H7 (cell line): ENCODE measurements around the gene C1QC. TPM values are rescaled to one million over a fixed set of nuclear protein-coding genes. Genes with fewer than 3 reads are reported as not detected.

Experiments
- DNase-seq: peaks from one replicate; pipeline ENCODE4 v3.0.0; 2012
- H3K27me3 ChIP-seq: 2 replicates; pipeline ENCODE4 v1.6.0; 2011; ENCODE audit warnings: mild to moderate bottlenecking, low read length; ENCODE audit not compliant: control insufficient read depth, insufficient read depth
- H3K36me3 ChIP-seq: replicated peaks from 2 replicates; pipeline ENCODE4 v1.5.1; 2011; ENCODE audit warnings: low read length; ENCODE audit not compliant: control insufficient read depth, insufficient read depth
- H3K4me3 ChIP-seq: 2 replicates; pipeline ENCODE4 v1.5.1; 2011; ENCODE audit warnings: low read depth, mild to moderate bottlenecking, control low read depth, low read length, moderate library complexity; ENCODE audit not compliant: insufficient read depth
- total RNA-seq: library from RNA; depleted of rRNA; stranded (reverse); fragments of >200 nt; shearing (Covaris generic); gene quantifications from 2 replicates; pipeline ENCODE4 v1.2.3, GENCODE V29; 2014

C1QC gene
- total RNA-seq, 1 experiment from 2014 or later = not detected

DNA sequence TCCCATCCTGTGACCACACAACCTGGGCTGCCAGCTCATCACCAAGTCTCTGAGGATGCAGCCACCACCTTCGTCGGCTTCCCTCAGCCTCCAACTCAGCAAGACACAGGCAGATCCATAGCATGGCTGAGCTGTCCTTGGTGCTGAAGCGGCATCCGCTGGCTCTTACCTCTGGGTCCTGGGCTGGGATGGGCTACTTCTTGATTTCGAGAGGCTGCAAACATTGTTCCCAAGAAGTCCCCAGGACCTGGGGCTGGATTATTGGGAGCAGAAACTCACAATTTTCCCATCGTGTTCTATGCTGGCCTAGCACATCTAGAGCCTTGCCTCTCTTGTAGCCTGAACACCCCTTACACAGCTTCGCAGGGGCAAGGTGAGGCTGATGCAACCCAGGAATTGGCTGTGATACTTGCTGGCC, 31.9 kb upstream of the C1QC start:
- no peaks in the 10 kb centered on the region for H3K36me3 ChIP-seq
- no peak overlapping the region for H3K4me3 ChIP-seq
- no peaks in the 10 kb centered on the region; the same call in 1 of the 2 replicates for H3K27me3 ChIP-seq
- DNase-seq = peak; percentile 90

DNA sequence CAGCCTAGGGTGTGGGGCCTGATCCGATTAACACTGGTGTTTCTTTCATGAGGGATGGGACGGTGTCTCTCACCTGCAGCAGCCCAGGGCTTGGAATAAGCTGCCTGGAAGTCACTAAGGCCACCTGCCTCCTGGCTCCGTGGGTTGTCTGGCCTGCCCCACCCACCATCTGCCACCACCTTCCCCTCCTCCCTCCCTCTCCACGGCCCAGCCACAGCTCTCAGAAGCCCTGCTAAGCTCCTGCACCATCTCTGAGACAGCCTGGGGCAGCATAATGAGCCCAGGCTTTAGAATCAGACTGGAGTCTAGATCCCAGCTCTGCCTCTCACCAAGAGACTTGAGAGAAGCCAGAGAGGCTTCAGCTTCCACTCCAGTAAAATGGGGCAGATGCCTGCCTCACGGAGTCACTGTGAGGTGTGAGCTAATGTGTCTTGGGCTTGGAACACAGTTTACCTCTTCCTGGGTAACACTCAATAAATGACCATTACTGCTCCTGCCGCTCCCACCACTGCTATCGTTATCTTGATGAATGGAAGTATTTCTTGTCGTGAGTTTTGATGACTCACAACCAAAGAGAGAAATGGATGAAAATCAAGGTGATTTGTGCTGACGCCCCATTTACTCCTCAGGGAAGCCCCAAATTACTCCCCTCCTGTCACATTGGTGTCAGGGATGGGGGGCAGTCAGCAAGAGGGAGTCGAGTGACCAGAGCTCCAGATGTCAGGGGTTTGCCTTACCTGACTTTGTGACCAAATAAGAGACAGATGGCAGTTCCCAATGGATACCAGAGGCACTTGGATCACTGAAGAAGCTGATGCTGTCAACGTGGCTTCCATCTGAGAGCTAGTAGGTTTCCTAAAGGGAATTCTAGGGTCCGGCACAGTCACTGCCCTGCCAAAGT, 30.5 kb upstream of the C1QC start:
- DNase-seq = no peak
- Histone ChIP-seq H3K4me3 (no peak overlapping the region), H3K36me3 (no peaks in the 10 kb centered on the region), H3K27me3 (no peaks in the 10 kb centered on the region; the same call in 1 of the 2 replicates)

DNA sequence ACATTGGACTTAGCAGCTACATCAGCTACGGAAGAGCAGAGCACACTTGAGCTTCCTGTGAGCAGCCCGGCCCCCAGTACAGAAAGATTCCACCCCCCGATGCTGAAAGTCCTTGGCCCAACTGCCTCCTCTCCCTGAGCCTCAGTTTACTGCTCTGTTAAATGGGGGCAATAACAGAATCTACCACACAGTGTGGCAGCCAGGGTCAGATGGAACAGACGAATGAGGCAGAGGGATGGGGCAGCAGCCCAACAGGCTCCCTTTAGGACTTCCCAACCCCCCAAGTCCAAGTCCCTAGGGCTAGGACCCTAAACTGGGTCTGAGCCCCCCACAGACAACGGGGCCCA, 29.9 kb upstream of the C1QC start:
- Histone ChIP-seq H3K27me3 (no peaks in the 10 kb centered on the region; the same call in 1 of the 2 replicates), H3K36me3 (no peaks in the 10 kb centered on the region), H3K4me3 (no peak overlapping the region)
- no peak for DNase-seq

DNA sequence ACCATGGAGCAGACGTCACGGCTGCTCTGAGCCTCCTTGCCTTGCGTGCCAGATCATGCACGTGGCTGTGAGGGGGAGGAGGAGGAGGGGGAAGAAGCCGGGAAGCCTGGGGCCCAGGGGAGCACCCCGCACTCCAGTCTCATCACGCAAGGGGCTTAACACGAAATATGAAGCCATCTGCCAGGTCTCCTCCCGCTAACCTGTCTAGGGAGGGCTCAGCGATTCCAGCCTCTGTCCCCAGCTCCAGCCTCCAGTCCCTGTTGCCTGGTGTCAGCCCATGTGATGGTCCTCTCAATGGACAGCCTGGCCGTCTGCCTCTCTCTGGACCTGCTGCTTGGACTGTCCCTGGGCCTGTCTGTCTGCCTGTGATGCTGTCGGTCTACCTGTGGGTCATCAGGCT, 29.5 kb upstream of the C1QC start:
- Histone ChIP-seq H3K4me3 (no peak overlapping the region), H3K27me3 (no peaks in the 10 kb centered on the region; the same call in 1 of the 2 replicates), H3K36me3 (no peaks in the 10 kb centered on the region)
- DNase-seq = no peak

DNA sequence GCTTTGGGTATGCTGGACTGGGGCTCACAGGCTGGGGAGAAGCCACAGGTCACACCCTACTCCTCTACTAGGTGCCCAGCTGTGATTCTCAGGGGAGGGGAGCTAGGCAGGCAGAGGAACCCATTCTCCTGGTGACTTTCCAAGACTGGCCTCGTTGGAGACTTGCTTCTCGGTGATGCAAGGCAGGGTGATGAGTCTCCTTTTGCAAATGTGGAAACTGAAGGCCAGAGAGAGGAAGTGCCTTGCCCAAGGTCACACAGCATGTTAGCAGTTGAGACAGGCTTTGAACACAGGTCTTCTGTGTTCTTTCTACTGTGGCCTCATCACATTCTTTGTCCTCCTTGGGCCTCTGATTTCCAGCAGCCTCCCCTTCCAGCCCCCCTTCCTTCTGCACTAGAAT, 27.5 kb upstream of the C1QC start:
- no peak for DNase-seq
- Histone ChIP-seq H3K36me3 (no peaks in the 10 kb centered on the region), H3K4me3 (no peak overlapping the region), H3K27me3 (no peaks in the 10 kb centered on the region; the same call in 1 of the 2 replicates)

DNA sequence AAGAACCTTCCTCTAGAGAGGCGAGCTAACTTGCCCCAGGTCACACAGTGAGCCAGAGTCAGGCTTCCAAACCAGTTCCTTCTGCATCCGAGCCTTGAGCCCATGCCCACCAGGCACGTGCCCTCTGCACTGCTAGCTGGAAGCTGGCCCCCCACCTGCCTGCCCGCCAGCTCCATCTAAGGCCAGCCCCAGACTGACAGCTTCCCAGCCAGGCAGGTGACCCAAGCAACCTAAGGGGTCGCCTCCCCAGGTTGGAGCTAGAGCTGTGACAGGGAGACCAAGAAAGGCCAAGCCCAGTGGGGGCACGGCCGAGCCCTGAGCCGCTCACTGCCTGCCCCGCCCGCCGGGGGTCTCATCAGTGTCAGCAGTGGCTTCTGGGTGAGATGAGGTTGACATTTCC, 26.9 kb upstream of the C1QC start:
- DNase-seq = no peak
- H3K36me3 ChIP-seq = no peaks in the 10 kb centered on the region
- H3K27me3 ChIP-seq = no peaks in the 10 kb centered on the region; the same call in 1 of the 2 replicates
- no peak overlapping the region for H3K4me3 ChIP-seq

DNA sequence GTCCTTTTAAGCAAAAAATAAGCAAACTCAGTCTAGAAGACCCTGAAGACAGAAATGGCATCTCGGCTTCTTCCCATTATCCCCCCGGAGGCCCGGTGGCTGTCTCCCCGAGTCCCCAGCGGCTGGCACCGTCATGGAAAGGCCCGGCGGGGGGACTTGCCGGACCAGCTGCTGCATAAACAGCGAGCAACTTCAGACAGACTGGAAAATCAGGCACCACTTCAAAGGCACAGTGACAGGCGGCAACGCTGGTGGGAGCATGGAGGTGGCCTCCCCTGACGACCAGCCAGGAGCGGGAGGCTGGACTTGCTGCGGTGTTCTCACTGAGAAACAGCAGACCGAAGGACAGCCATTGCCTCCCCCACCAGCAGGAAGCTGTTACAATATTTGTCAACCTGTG, 25.4 kb upstream of the C1QC start:
- Histone ChIP-seq H3K4me3 (no peak overlapping the region), H3K36me3 (no peaks in the 10 kb centered on the region), H3K27me3 (no peaks in the 10 kb centered on the region; the same call in 1 of the 2 replicates)
- DNase-seq = peak; percentile 64

DNA sequence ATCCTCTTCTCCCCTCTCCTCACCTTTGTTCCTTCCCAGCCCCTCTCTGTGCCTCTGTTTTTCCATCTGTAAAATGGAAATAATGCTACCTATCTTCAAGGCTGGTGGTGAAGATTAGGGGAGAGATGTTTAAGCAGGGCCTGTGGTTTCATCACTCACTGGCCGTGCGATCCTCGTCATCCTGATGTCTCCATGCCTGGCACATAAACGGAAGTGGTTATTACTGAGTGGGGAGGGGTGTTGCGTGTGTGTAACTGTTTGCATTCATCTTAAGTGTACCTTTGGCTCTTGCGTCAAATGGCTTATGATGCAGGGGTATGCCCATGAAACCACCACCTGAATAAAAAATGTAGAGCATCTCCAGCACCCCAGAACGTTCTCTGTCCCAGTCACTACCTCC, 24.2 kb upstream of the C1QC start:
- Histone ChIP-seq H3K27me3 (no peaks in the 10 kb centered on the region; the same call in 1 of the 2 replicates), H3K36me3 (no peaks in the 10 kb centered on the region), H3K4me3 (no peak overlapping the region)
- DNase-seq = no peak

DNA sequence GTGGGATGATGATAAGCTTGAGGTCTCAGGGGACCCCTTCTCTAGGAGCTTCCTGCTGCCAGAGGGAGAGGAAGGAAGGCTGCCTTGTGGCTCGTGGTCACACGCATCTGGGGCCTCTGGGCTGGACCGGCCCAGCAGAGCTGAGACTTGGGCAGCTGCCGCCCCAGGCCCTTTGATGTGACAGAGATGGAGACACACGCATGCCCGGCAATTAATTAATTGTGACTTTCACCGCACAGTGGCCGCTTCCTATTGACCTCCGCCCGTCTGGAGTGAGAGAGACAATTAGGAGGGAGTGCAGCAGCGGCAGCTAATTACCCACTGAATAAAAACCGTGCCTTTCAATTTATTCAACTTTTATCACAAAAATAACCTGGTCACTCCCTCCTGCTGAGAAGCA, 23.6 kb upstream of the C1QC start:
- Histone ChIP-seq H3K27me3 (no peaks in the 10 kb centered on the region; the same call in 1 of the 2 replicates), H3K4me3 (no peak overlapping the region), H3K36me3 (no peaks in the 10 kb centered on the region)
- no peak for DNase-seq

DNA sequence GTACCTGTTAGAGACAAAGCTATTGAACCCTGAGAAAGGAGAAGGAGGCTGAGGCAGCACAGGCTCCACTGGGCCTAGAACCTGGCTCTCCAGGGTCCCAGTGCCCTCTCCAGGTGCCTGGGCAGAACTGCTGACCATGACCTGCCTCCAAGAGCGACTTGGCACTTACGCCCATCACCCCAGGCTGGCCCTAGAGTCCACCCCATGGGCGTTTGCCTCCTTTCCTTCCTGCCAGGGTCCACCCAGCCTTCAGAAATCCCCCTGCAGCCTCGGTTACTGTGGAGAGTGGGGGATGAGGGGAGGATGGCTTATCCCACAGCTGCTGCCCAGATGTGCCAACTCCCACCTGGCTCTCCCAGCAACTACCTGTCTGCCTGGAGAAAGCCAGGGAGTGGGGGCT, 21.7 kb upstream of the C1QC start:
- H3K36me3 ChIP-seq = no peaks in the 10 kb centered on the region
- no peak overlapping the region for H3K4me3 ChIP-seq
- H3K27me3 ChIP-seq = no peaks in the 10 kb centered on the region; the same call in 1 of the 2 replicates
- no peak for DNase-seq

DNA sequence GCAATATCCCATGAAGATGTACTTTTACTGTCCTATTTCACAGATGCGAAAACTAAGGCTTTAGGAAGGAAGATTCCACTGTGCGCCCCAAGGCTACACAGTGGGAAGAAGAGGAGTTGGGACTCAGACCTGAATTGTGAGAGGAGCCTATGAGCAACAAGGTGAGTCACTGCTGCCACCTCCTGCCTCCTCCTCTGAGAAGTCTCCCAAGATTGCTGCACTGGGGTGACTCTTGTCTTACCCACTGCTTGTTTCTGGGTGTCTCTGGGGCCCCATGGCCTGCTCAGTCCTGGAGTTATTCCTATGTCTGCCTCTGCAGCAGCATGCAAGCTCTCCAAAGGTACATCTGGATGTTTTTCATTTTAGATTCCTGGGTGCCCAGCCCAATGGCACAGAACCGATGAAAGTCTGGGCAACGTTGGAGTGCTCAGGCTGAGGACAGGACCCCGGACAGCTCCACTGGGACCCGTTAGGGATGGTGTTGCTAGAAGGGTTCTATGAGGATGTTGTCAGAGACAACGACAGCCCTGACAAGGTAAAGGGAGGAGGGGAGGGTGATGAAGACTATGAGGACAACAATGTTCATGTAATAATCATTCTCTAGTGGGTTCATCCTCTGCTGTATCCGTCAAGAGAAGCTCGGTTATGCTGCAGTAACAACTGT, 18.0 kb upstream of the C1QC start:
- Histone ChIP-seq H3K27me3 (no peaks in the 10 kb centered on the region; the same call in 1 of the 2 replicates), H3K36me3 (no peaks in the 10 kb centered on the region), H3K4me3 (no peak overlapping the region)
- peak; percentile 75 for DNase-seq

DNA sequence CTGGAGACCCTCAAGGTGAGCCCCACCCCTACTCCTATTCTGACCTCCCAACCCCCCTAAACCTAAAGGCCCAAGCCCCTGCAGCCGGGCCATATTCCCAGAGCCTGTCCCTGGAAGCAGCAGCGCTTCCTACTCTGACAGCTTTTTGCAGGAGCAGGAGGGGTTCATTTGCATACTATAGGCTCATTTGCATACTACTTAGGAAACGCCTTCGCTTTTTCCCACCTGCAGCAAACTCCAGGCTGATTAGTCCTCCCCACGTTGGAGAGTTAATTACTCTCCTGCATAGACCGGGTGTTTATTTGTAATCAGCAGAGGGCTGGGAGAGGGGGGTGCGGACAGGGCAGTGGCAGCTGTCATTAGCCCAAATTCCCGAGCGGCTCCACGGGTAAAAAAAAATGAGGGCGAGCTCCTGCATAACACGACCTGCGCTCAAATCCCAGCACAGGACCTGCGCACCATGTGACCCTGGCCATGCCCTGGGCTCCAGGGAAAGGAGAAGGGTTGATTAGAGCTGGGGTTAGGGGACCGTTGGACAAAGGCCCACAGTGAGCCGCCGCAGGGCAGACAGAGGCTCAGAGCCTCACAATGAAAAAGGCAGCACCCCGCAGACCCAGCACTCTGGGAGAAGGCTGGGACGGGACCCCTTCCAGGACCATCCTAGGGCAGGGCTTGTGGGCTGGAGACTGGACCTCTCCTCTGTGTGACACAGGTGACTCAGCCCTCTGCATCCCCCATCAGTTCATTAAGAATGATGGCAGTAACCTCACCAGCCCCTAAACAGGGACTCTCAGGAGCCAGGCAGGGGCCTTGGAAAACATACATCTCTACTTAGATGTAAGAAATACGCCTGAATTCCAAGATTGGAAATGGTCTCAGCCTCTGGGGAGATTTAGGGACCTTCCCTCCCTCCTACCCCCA, 16.9 kb upstream of the C1QC start:
- H3K4me3 ChIP-seq = no peak overlapping the region
- peak; percentile 75 for DNase-seq
- no peaks in the 10 kb centered on the region for H3K36me3 ChIP-seq
- no peaks in the 10 kb centered on the region; the same call in 1 of the 2 replicates for H3K27me3 ChIP-seq

DNA sequence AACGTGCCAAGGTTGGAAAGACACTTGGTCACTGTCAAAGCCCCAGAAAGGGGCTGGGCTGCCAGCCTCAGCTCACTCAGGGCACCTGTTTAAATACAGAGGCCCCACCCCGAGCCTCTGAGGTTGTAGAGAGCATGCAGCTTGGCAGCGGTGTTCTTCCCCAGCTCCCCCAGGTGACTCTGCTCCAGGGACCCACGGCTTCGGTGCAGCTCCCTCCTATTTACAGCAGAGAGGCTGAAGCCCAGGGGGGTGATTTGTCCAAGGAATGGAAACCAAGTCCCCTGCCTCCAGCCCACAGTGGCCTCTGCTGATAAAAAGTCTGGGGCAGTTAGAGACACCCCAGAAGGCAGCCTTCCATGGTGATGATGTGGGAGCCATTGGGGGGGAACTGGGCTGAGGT, 16.1 kb upstream of the C1QC start:
- no peak for DNase-seq
- Histone ChIP-seq H3K27me3 (no peaks in the 10 kb centered on the region; the same call in 1 of the 2 replicates), H3K36me3 (no peaks in the 10 kb centered on the region), H3K4me3 (no peak overlapping the region)

DNA sequence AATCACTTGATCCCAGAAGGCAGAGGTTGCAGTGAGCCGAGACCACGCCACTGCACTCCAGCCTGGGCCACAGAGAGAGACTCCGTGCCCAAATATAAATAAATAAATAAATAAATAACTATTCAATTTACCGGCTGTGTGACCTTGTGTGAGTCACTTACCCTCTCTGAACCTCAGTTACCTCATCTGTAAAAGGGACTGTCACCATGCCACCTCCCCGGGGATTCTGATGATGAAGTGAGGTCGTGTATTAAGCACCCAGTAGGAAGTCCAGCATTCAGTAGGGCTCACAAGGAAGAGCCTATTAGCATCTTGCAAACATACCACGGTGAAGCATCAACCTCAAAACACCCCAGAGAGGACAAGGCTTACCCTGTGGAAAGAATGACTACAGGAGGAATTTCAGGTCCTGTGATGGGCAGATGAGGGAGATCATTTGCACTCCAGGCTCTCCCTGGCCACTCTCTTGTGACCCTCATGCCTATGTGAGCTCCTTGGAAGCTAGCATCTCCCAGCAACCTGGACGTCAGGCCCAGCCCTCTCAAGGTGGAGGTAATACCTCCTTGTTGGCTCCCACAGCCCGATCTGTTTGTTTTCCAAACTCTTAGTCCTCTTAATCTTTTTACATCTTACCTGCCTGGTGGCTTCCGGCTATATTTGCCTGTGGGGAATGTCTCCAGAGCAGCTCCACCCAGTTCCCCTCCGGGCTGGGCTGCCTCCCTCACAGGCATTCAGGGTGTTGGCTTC, 14.6 kb upstream of the C1QC start:
- Histone ChIP-seq H3K36me3 (no peaks in the 10 kb centered on the region), H3K4me3 (no peak overlapping the region), H3K27me3 (no peaks in the 10 kb centered on the region; the same call in 1 of the 2 replicates)
- DNase-seq = no peak
